ENCODE measurements around the gene NUP214. TPM values are rescaled to one million over a fixed set of nuclear protein-coding genes. Genes with fewer than 3 reads are reported as not detected.

NUP214 gene
- total RNA-seq, 4 donors from 2014 or later, result 25.8 to 68.2 (median 36.9) TPM

- 71 to 80% methylated on average over 3 of the region's 11 CpGs for WGBS, 2 donors (ENCODE audit: low coverage in 1 of 2)
- H3K27ac ChIP-seq, result no peak overlapping the region
- TF ChIP-seq, protein P1, sequence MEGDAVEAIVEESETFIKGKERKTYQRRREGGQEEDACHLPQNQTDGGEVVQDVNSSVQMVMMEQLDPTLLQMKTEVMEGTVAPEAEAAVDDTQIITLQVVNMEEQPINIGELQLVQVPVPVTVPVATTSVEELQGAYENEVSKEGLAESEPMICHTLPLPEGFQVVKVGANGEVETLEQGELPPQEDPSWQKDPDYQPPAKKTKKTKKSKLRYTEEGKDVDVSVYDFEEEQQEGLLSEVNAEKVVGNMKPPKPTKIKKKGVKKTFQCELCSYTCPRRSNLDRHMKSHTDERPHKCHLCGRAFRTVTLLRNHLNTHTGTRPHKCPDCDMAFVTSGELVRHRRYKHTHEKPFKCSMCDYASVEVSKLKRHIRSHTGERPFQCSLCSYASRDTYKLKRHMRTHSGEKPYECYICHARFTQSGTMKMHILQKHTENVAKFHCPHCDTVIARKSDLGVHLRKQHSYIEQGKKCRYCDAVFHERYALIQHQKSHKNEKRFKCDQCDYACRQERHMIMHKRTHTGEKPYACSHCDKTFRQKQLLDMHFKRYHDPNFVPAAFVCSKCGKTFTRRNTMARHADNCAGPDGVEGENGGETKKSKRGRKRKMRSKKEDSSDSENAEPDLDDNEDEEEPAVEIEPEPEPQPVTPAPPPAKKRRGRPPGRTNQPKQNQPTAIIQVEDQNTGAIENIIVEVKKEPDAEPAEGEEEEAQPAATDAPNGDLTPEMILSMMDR (IDR thresholded peaks at IDR 0.05), result no peak
- no peaks in the 10 kb centered on the region for H3K4me1 ChIP-seq
- H3K9me3 ChIP-seq, result no peaks in the 10 kb centered on the region
- peaks cover 30% of the 10 kb centered on the region for H3K27me3 ChIP-seq
- ATAC-seq, result no peak
- H3K36me3 ChIP-seq, result no peaks in the 10 kb centered on the region
- no peak overlapping the region for H3K4me3 ChIP-seq
Measured at GRCh38 chr9:131082774-131083512, 42.4 kb upstream of the NUP214 start.

GRCh38 chr9:131084661-131085369 is 40.6 kb upstream of the NUP214 start:
- Histone ChIP-seq H3K4me1 (no peaks in the 10 kb centered on the region), H3K9me3 (no peaks in the 10 kb centered on the region), H3K27me3 (peaks cover 30% of the 10 kb centered on the region), H3K4me3 (no peak overlapping the region), H3K27ac (no peak overlapping the region), H3K36me3 (no peaks in the 10 kb centered on the region)
- WGBS, 2 donors (ENCODE audit: low coverage in 1 of 2), result 59 to 77% methylated on average over 3 to 7 of the region's 8 CpGs
- TF ChIP-seq, protein P1 (IDR thresholded peaks at IDR 0.05), result no peak
- no peak for TF ChIP-seq EP300 (IDR thresholded peaks at IDR 0.05)
- TF ChIP-seq POLR2A (IDR thresholded peaks at IDR 0.05), result no peak
- no peak for TF ChIP-seq POLR2AphosphoS5 (IDR thresholded peaks at IDR 0.05)
- no peak for ATAC-seq

GRCh38 chr9:131085370-131086122 is 39.8 kb upstream of the NUP214 start:
- TF ChIP-seq EP300 (IDR thresholded peaks at IDR 0.05) (no peak), POLR2A (IDR thresholded peaks at IDR 0.05) (no peak), POLR2AphosphoS5 (IDR thresholded peaks at IDR 0.05) (no peak)
- TF ChIP-seq, protein P1 (IDR thresholded peaks at IDR 0.05), result no peak
- no peak for ATAC-seq
- WGBS, 2 donors (ENCODE audit: low coverage in 1 of 2), result 75 to 76% methylated on average over 6 to 14 of the region's 23 CpGs
- H3K4me3 ChIP-seq, result no peak overlapping the region
- H3K9me3 ChIP-seq, result no peaks in the 10 kb centered on the region
- no peak overlapping the region for H3K27ac ChIP-seq
- H3K27me3 ChIP-seq, result peaks cover 30% of the 10 kb centered on the region
- H3K36me3 ChIP-seq, result no peaks in the 10 kb centered on the region
- H3K4me1 ChIP-seq, result no peaks in the 10 kb centered on the region

GRCh38 chr9:131087354-131087893 is 38.0 kb upstream of the NUP214 start:
- Histone ChIP-seq H3K36me3 (no peaks in the 10 kb centered on the region), H3K9me3 (no peaks in the 10 kb centered on the region), H3K4me1 (no peaks in the 10 kb centered on the region), H3K27ac (no peak overlapping the region), H3K27me3 (peaks cover 33% of the 10 kb centered on the region), H3K4me3 (no peak overlapping the region)
- TF ChIP-seq EP300 (IDR thresholded peaks at IDR 0.05), result no peak
- no peak for TF ChIP-seq POLR2A (IDR thresholded peaks at IDR 0.05)
- TF ChIP-seq POLR2AphosphoS5 (IDR thresholded peaks at IDR 0.05), result no peak
- TF ChIP-seq, protein P1 (IDR thresholded peaks at IDR 0.05), result no peak
- WGBS, 2 donors (ENCODE audit: low coverage in 1 of 2), result 92% methylated on average over 5 of the region's 19 CpGs; no CpG with 5 or more reads in 1 of the 2 donors
- ATAC-seq, result no peak

Measured in gastroesophageal sphincter (tissue), 4 donors.